HG03159 (cell line): ENCODE results near the gene LOXHD1.

Experiments
- ATAC-seq: cut with Tn5 transposase; IDR thresholded peaks from one replicate; pipeline ENCODE4 v1.9.1; 2021; ENCODE audit warnings: mild to moderate bottlenecking, moderate library complexity; ENCODE audit not compliant: unreplicated experiment

The LOXHD1 gene

GRCh38 chr18:46672062-46672970, 15.3 kb upstream of the LOXHD1 start:
- no peak for ATAC-seq

- ATAC-seq, result no peak
Measured at GRCh38 chr18:46668694-46669093, 11.7 kb upstream of the LOXHD1 start.

- ATAC-seq, result no peak
Measured at GRCh38 chr18:46668135-46668534, 11.1 kb upstream of the LOXHD1 start.

GRCh38 chr18:46663539-46663938, 6.5 kb upstream of the LOXHD1 start:
- ATAC-seq, result no peak

- ATAC-seq, result no peak
Measured at GRCh38 chr18:46660957-46661749, 4.1 kb upstream of the LOXHD1 start.

GRCh38 chr18:46659484-46659883, 2.5 kb upstream of the LOXHD1 start:
- no peak for ATAC-seq

- ATAC-seq, result no peak
Measured at GRCh38 chr18:46656326-46657114, 500 bp downstream of the LOXHD1 start.

GRCh38 chr18:46652372-46652771, 4.6 kb downstream of the LOXHD1 start:
- no peak for ATAC-seq

- no peak for ATAC-seq
Measured at GRCh38 chr18:46650681-46651080, 6.3 kb downstream of the LOXHD1 start.

- no peak for ATAC-seq
Measured at GRCh38 chr18:46649071-46649862, 7.8 kb downstream of the LOXHD1 start.

- ATAC-seq, result no peak
Measured at GRCh38 chr18:46646468-46646867, 10.6 kb downstream of the LOXHD1 start.

- ATAC-seq, result no peak
Measured at GRCh38 chr18:46642561-46642960, 14.5 kb downstream of the LOXHD1 start.

GRCh38 chr18:46641917-46642316, 15.1 kb downstream of the LOXHD1 start:
- no peak for ATAC-seq

GRCh38 chr18:46639386-46639785, 17.6 kb downstream of the LOXHD1 start:
- ATAC-seq, result no peak

GRCh38 chr18:46636040-46636630, 20.9 kb downstream of the LOXHD1 start:
- no peak for ATAC-seq

- no peak for ATAC-seq
Measured at GRCh38 chr18:46632401-46633071, 24.5 kb downstream of the LOXHD1 start.

GRCh38 chr18:46630991-46631390, 26.0 kb downstream of the LOXHD1 start:
- no peak for ATAC-seq

GRCh38 chr18:46630160-46630559, 26.9 kb downstream of the LOXHD1 start:
- ATAC-seq, result no peak

GRCh38 chr18:46629361-46629760, 27.7 kb downstream of the LOXHD1 start:
- ATAC-seq, result no peak
